Mucosa of rectum (tissue), 2 donors: ENCODE data around the gene TLX2.

Source experiments
- H3K27ac ChIP-seq, 2 donors: one replicate each; pipeline ENCODE4 v1.7.0; 2013; ENCODE audit warnings: inconsistent platforms in 2 of 2, low read depth in 2 of 2, low read length in 2 of 2
- H3K27me3 ChIP-seq, 2 donors: one replicate each; pipeline ENCODE4 v1.7.0; 2013; ENCODE audit warnings: low read length in 2 of 2; ENCODE audit not compliant: control insufficient read depth in 2 of 2, insufficient read depth in 2 of 2
- H3K36me3 ChIP-seq, 2 donors: one replicate each; pipeline ENCODE4 v1.7.0; 2013; ENCODE audit warnings: low read length in 2 of 2; ENCODE audit not compliant: control insufficient read depth in 2 of 2, insufficient read depth in 2 of 2
- H3K4me1 ChIP-seq, 2 donors: one replicate each; pipeline ENCODE4 v1.7.0; 2013; ENCODE audit warnings: low read length in 2 of 2, mild to moderate bottlenecking in 1 of 2; ENCODE audit not compliant: control insufficient read depth in 2 of 2, insufficient read depth in 2 of 2
- H3K4me3 ChIP-seq, 2 donors: one replicate each; pipeline ENCODE4 v1.7.0; 2013; ENCODE audit warnings: low read length in 2 of 2
- H3K9ac ChIP-seq, 2 donors: one replicate each; pipeline ENCODE4 v1.7.0; 2013; ENCODE audit warnings: low read length in 2 of 2, low read depth in 1 of 2, mild to moderate bottlenecking in 1 of 2
- H3K9me3 ChIP-seq, 2 donors: one replicate each; pipeline ENCODE4 v1.7.0; 2013; ENCODE audit warnings: low read length in 2 of 2; ENCODE audit not compliant: control insufficient read depth in 2 of 2
- donor health status: healthy.
- donor health status: Normal muscosa, but diverticular disease.

TLX2 gene

DNA sequence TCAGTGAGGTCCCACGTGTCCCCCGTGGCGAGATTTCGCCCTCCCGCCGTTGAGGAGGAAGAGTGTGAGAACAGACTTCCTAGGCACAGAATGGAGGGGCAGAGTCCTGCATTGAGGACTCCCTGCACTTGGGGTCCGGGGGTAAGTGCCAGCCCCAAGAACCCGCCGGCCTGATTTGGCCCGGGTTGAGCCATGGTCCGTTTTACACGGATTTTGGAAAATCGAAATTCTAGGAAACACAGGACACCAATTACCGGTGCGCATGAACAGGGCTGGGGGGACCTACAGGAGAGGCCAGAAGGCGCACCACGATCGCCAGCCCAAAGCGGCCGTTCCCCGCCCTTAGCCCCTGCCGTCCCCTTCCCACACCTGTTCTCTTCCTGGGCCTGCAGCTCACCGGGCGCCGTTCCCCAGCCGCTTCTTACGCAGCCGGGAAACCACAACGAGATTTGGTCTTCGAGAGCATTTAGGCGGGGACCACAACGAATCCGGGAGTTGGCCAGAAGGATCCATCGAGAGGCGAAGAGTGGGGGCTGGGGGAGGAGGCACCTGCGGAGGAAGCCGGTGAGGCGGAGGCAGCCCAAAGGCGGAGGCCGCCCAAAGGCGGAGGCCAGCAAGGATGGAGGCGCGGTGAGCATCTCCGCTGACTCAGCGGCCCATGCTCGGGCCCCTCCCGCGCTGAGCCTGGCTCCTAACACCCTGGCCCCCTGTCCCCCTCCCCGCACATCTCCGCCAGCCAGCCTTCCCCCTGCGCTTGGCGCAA is 464 bp upstream of the TLX2 start:
- peaks cover 56 to 59% of the 10 kb centered on the region in 2 donors for H3K27me3 ChIP-seq
- no peak overlapping the region for H3K4me3 ChIP-seq
- no peaks in the 10 kb centered on the region for H3K36me3 ChIP-seq
- H3K4me1 ChIP-seq, result peaks cover 6 to 8% of the 10 kb centered on the region in 2 donors
- H3K9me3 ChIP-seq, result no peaks in the 10 kb centered on the region
- no peak overlapping the region for H3K9ac ChIP-seq
- no peak overlapping the region for H3K27ac ChIP-seq

DNA sequence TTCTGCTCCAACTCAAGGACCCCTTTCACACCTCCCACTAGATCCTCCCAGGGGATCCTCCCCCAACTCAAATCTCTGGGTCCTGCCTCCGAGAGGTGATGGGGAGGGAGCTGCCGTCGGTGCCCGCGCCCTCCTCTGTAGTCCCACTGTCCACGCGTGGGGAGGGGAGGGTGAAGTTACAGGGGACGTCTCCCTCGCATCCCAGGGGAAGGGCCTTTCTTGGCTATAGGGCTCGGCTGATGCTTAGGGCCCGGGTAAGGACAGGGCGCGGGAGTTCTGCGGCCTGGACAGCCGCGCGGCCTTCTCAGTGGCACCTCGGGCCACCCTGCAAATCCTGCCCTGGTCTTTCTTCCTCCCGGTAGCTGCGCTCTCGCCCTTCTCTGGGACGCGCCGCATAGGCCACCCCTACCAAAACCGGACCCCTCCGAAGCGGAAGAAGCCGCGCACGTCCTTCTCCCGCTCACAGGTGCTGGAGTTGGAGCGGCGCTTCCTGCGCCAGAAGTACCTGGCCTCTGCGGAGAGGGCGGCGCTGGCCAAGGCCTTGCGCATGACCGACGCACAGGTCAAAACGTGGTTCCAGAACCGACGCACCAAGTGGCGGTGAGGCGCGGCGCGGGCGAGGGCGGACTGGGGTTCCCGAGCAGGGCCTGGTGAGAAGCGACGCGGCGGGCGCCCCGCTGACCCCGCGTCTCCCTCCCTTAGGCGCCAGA is 1.2 kb downstream of the TLX2 start:
- Histone ChIP-seq H3K36me3 (peaks cover 0 to 2% of the 10 kb centered on the region in 2 donors), H3K4me3 (peak overlapping the region in 1 of 2 donors; percentile 7), H3K9me3 (no peaks in the 10 kb centered on the region), H3K4me1 (peaks cover 6 to 8% of the 10 kb centered on the region in 2 donors), H3K27me3 (peaks cover 52 to 57% of the 10 kb centered on the region in 2 donors), H3K27ac (no peak overlapping the region), H3K9ac (no peak overlapping the region)

- Histone ChIP-seq H3K9ac (no peak overlapping the region), H3K27me3 (peaks cover 47 to 51% of the 10 kb centered on the region in 2 donors), H3K36me3 (peaks cover 0 to 2% of the 10 kb centered on the region in 2 donors), H3K4me3 (peak overlapping the region; percentile 7 to 44), H3K9me3 (no peaks in the 10 kb centered on the region), H3K27ac (no peak overlapping the region), H3K4me1 (peaks cover 6 to 8% of the 10 kb centered on the region in 2 donors)
Observed at GRCh38 chr2:74515981-74516633, 1.9 kb downstream of the TLX2 start.

- H3K27ac ChIP-seq, result no peak overlapping the region
- no peak overlapping the region for H3K9ac ChIP-seq
- peaks cover 0 to 2% of the 10 kb centered on the region in 2 donors for H3K36me3 ChIP-seq
- H3K27me3 ChIP-seq, result peaks cover 42 to 46% of the 10 kb centered on the region in 2 donors
- H3K9me3 ChIP-seq, result no peaks in the 10 kb centered on the region
- no peak overlapping the region for H3K4me3 ChIP-seq
- H3K4me1 ChIP-seq, result peaks cover 6 to 8% of the 10 kb centered on the region in 2 donors
Observed at GRCh38 chr2:74516650-74517049, 2.4 kb downstream of the TLX2 start.

GRCh38 chr2:74522516-74522915 is 8.3 kb downstream of the TLX2 start:
- Histone ChIP-seq H3K9me3 (no peaks in the 10 kb centered on the region), H3K27ac (no peak overlapping the region)

GRCh38 chr2:74524005-74524404 is 9.8 kb downstream of the TLX2 start:
- H3K27ac ChIP-seq, result no peak overlapping the region
- H3K27me3 ChIP-seq, result peaks cover 0 to 5% of the 10 kb centered on the region in 2 donors
- peaks cover 20% of the 10 kb centered on the region in 2 donors for H3K4me1 ChIP-seq
- H3K9me3 ChIP-seq, result no peaks in the 10 kb centered on the region
- no peak overlapping the region for H3K9ac ChIP-seq
- H3K4me3 ChIP-seq, result no peak overlapping the region
- H3K36me3 ChIP-seq, result peaks cover 12 to 32% of the 10 kb centered on the region in 2 donors

More at GRCh38 chr2:74522516-74522915, 8.3 kb downstream of the TLX2 start:
- peaks cover 12 to 22% of the 10 kb centered on the region in 2 donors for H3K36me3 ChIP-seq
- H3K9ac ChIP-seq, result no peak overlapping the region
- peaks cover 9 to 10% of the 10 kb centered on the region in 2 donors for H3K4me1 ChIP-seq
- H3K27me3 ChIP-seq, result peaks cover 0 to 15% of the 10 kb centered on the region in 2 donors
- no peak overlapping the region for H3K4me3 ChIP-seq

DNA sequence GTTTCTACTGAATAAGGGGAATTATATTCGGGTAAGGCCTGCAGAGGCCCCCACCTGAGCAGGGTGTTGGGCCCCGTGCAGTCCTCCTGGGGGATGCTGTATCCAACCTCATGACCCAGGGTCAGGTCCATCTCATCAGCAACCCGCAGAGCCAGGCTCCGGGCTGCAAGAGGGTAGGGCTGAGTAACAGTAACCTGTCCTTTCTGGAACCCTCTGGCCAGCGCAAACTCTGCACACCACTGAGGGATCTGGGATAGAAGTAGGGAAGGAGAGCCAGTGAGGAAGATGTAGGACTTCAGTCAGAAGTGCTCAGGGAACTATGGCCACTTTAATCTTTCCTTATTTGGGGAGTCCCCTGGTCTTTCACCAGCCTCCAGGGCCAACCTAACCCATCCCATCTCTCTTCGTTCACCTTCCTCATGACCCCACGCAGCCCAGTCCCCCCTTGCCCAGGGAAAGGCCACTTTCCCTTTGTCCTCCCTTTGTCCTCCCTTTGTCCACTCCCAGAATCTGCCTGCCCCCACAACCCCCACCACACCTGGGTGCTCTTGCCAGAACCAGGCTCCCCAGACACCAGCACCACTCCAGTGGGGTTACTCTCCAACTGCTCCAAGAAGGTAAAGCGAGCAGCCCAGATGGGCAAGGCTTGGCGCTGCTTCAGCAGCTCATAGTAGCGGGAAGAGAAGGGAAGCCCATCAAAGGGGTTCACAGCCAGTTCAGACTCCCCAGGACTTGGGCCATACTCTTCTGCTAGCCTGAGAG is 10.9 kb downstream of the TLX2 start:
- Histone ChIP-seq H3K36me3 (peaks cover 12 to 30% of the 10 kb centered on the region in 2 donors), H3K4me3 (peak overlapping the region; percentile 65 to 69), H3K9me3 (no peaks in the 10 kb centered on the region), H3K27me3 (no peaks in the 10 kb centered on the region), H3K27ac (peak overlapping the region; percentile 76 to 82), H3K4me1 (peaks cover 20 to 23% of the 10 kb centered on the region in 2 donors), H3K9ac (peak overlapping the region in 1 of 2 donors; percentile 74)

- H3K36me3 ChIP-seq, result peaks cover 12 to 30% of the 10 kb centered on the region in 2 donors
- no peaks in the 10 kb centered on the region for H3K9me3 ChIP-seq
- H3K27me3 ChIP-seq, result no peaks in the 10 kb centered on the region
- peaks cover 26 to 28% of the 10 kb centered on the region in 2 donors for H3K4me1 ChIP-seq
- peak within 1 kb of the TSS; percentile 76 to 82 for H3K27ac ChIP-seq
- H3K9ac ChIP-seq, result peak within 1 kb of the TSS; percentile 65 to 74
- peak within 1 kb of the TSS; percentile 65 to 69 for H3K4me3 ChIP-seq
Observed at GRCh38 chr2:74525717-74526648, 11.7 kb downstream of the TLX2 start, which contains the start of gene DQX1. TSS of gene DQX1 (minus strand) at chr2:74526231. CDS start at chr2:74525729, 502 bp downstream.
